Prostate gland (tissue), 2 donors: ENCODE data around the gene TP53BP2. TPM values are rescaled to one million over a fixed set of nuclear protein-coding genes. Genes with fewer than 3 reads are reported as not detected.

Source experiments
- DNase-seq: peaks from one replicate; pipeline ENCODE4 v3.0.0-alpha.2; 2019; ENCODE audit warnings: low spot score
- H3K27ac ChIP-seq, 2 donors: fragments of 200-600 bp; sonication (generic); 2 replicates each; pipeline ENCODE4 v1.5.1; 2017 to 2019
- H3K27me3 ChIP-seq: fragments of 200-600 bp; sonication (generic); replicated peaks from 2 replicates; pipeline ENCODE4 v1.5.1; 2019; ENCODE audit not compliant: insufficient read depth
- H3K36me3 ChIP-seq, 2 donors: fragments of 200-600 bp; sonication (generic); 1 replicate in 1 of 2; 2 replicates in 1 of 2; pipeline versions ENCODE4 v1.5.1 to v1.8.1; 2017 to 2019
- H3K4me1 ChIP-seq: fragments of 200-600 bp; sonication (generic); replicated peaks from 2 replicates; pipeline ENCODE4 v1.5.1; 2019
- H3K4me3 ChIP-seq, 2 donors: fragments of 200-600 bp; sonication (generic); 2 replicates each; pipeline ENCODE4 v1.5.1; 2017 to 2019
- H3K9me3 ChIP-seq: fragments of 200-600 bp; sonication (generic); 2 replicates; pipeline ENCODE4 v1.5.1; 2017
- CTCF ChIP-seq, 4 experiments: fragments of 200-600 bp in 2 of 4; fragments of 450-650 bp in 2 of 4; sonication (generic) in 2 of 4; IDR thresholded peaks; 1 replicate in 3 of 4; 2 replicates in 1 of 4; pipeline ENCODE4 v1.5.1; 2016 to 2019; ENCODE audit warnings: antibody characterized with exemption in 4 of 4, mild to moderate bottlenecking in 2 of 4, moderate library complexity in 2 of 4
- POLR2A ChIP-seq: fragments of 450-650 bp; IDR thresholded peaks from one replicate; pipeline ENCODE4 v1.6.1; 2016; ENCODE audit warnings: antibody characterized with exemption, mild to moderate bottlenecking
- POLR2AphosphoS5 ChIP-seq: sonication (generic); formaldehyde crosslinking; IDR thresholded peaks from one replicate; pipeline ENCODE4 v1.6.1; 2017; ENCODE audit warnings: antibody characterized with exemption
- WGBS: methylation state at CpG from one replicate; pipeline ENCODE4 v1.1.5; 2018; 5-methylcytosine and 5-hydroxymethylcytosine counted together
- intact Hi-C: fragments of 100-400 bp; cut with DNase I; formaldehyde crosslinking; loops from one replicate; pipeline ENCODE4 v1.14.2; 2022
- total RNA-seq, 2 donors: library from RNA; depleted of rRNA; stranded (reverse); fragments of >200 nt; gene quantifications; one replicate each; pipeline ENCODE4 v1.1.0, GENCODE V29; 2016

The TP53BP2 gene
- total RNA-seq, 2 donors from 2014 or later: 28.0 to 103 TPM

- Histone ChIP-seq H3K4me3 (no peak overlapping the region), H3K36me3 (no peaks in the 10 kb centered on the region), H3K27ac (peak overlapping the region; percentile 6 to 37), H3K9me3 (no peaks in the 10 kb centered on the region), H3K27me3 (no peaks in the 10 kb centered on the region), H3K4me1 (no peaks in the 10 kb centered on the region)
- no peak for TF ChIP-seq POLR2AphosphoS5
- TF ChIP-seq CTCF (IDR thresholded peaks at IDR 0.05): no peak
- no peak for TF ChIP-seq POLR2A
- DNase-seq: no peak
- 75% methylated on average over 3 of the region's 3 CpGs for WGBS
- intact Hi-C loops: no loop called here
Observed at GRCh38 chr1:223831755-223832636, 13.8 kb downstream of the TP53BP2 start.

GRCh38 chr1:223829678-223830077, 16.1 kb downstream of the TP53BP2 start:
- Histone ChIP-seq H3K27me3 (no peaks in the 10 kb centered on the region), H3K36me3 (no peaks in the 10 kb centered on the region), H3K9me3 (no peaks in the 10 kb centered on the region), H3K27ac (no peak overlapping the region), H3K4me1 (no peaks in the 10 kb centered on the region), H3K4me3 (no peak overlapping the region)
- intact Hi-C loops: no loop called here
- WGBS: 91% methylated on average over 1 of the region's 1 CpG
- no peak for DNase-seq
- no peak for TF ChIP-seq CTCF (IDR thresholded peaks at IDR 0.05)

GRCh38 chr1:223828162-223828848, 17.4 kb downstream of the TP53BP2 start:
- DNase-seq: no peak
- TF ChIP-seq POLR2A: no peak
- no peak for TF ChIP-seq POLR2AphosphoS5
- TF ChIP-seq CTCF (IDR thresholded peaks at IDR 0.05): no peak
- Histone ChIP-seq H3K27ac (no peak overlapping the region), H3K27me3 (no peaks in the 10 kb centered on the region), H3K9me3 (no peaks in the 10 kb centered on the region), H3K36me3 (no peaks in the 10 kb centered on the region), H3K4me1 (no peaks in the 10 kb centered on the region), H3K4me3 (no peak overlapping the region)
- 93% methylated on average over 6 of the region's 6 CpGs for WGBS
- intact Hi-C loops: no loop called here

GRCh38 chr1:223827193-223827663, 18.5 kb downstream of the TP53BP2 start:
- H3K4me3 ChIP-seq: no peak overlapping the region
- no peaks in the 10 kb centered on the region for H3K36me3 ChIP-seq
- TF ChIP-seq CTCF (IDR thresholded peaks at IDR 0.05) (no peak), POLR2A (no peak), POLR2AphosphoS5 (no peak)
- no peaks in the 10 kb centered on the region for H3K9me3 ChIP-seq
- intact Hi-C loops: no loop called here
- WGBS: 68% methylated on average over 3 of the region's 3 CpGs
- no peaks in the 10 kb centered on the region for H3K27me3 ChIP-seq
- H3K4me1 ChIP-seq: no peaks in the 10 kb centered on the region
- no peak for DNase-seq
- no peak overlapping the region for H3K27ac ChIP-seq
